IPS-18c (cell line): ENCODE data around the gene FNIP2.
"Not testable (repeated sequence)": the region's sequence is repeated elsewhere in the genome, so short reads cannot be mapped to it uniquely, and the experiment has no call there.

ENCODE experiments used
- H3K4me3 ChIP-seq: 2 replicates; pipeline ENCODE4 v1.7.0; 2013; ENCODE audit warnings: low read depth, mild to moderate bottlenecking, low read length, moderate library complexity; ENCODE audit not compliant: insufficient read depth
- H3K9me3 ChIP-seq: one replicate; pipeline ENCODE4 v1.6.1; 2013; ENCODE audit warnings: mild to moderate bottlenecking, low read length, moderate library complexity; ENCODE audit not compliant: control insufficient read depth, insufficient read depth

FNIP2 gene

GRCh38 chr4:158758142-158758541 is 10.7 kb upstream of the FNIP2 start:
- H3K9me3 ChIP-seq, result peaks cover 2% of the 10 kb centered on the region
- H3K4me3 ChIP-seq, result no peak overlapping the region

- Histone ChIP-seq H3K4me3 (no peak overlapping the region), H3K9me3 (peaks cover 2% of the 10 kb centered on the region)
Measured at GRCh38 chr4:158758703-158759102, 10.1 kb upstream of the FNIP2 start.

GRCh38 chr4:158759539-158759938 is 9.3 kb upstream of the FNIP2 start:
- H3K9me3 ChIP-seq, H3K4me3 ChIP-seq: not testable (repeated sequence)

- Histone ChIP-seq H3K9me3 (peaks cover 2% of the 10 kb centered on the region), H3K4me3 (no peak overlapping the region)
Measured at GRCh38 chr4:158760866-158761265, 8.0 kb upstream of the FNIP2 start.

GRCh38 chr4:158762553-158762952 is 6.3 kb upstream of the FNIP2 start:
- Histone ChIP-seq H3K4me3 (no peak overlapping the region), H3K9me3 (peaks cover 2% of the 10 kb centered on the region)

- Histone ChIP-seq H3K9me3 (peaks cover 2% of the 10 kb centered on the region), H3K4me3 (no peak overlapping the region)
Measured at GRCh38 chr4:158763462-158763861, 5.4 kb upstream of the FNIP2 start.

GRCh38 chr4:158766434-158767044 is 2.3 kb upstream of the FNIP2 start:
- H3K9me3 ChIP-seq, result no peaks in the 10 kb centered on the region
- H3K4me3 ChIP-seq, result no peak overlapping the region

- no peak overlapping the region for H3K4me3 ChIP-seq
- no peaks in the 10 kb centered on the region for H3K9me3 ChIP-seq
Measured at GRCh38 chr4:158767451-158767850, 1.4 kb upstream of the FNIP2 start.

- no peaks in the 10 kb centered on the region for H3K9me3 ChIP-seq
Measured at GRCh38 chr4:158769175-158769921, 522 bp downstream of the FNIP2 start.

GRCh38 chr4:158770671-158771070 is 1.8 kb downstream of the FNIP2 start:
- Histone ChIP-seq H3K9me3 (no peaks in the 10 kb centered on the region), H3K4me3 (no peak overlapping the region)

More at GRCh38 chr4:158769175-158769921, 522 bp downstream of the FNIP2 start:
- peak overlapping the region; percentile 80 for H3K4me3 ChIP-seq

- Histone ChIP-seq H3K9me3 (no peaks in the 10 kb centered on the region), H3K4me3 (no peak overlapping the region)
Measured at GRCh38 chr4:158771776-158772175, 3.0 kb downstream of the FNIP2 start.

GRCh38 chr4:158775091-158775651 is 6.3 kb downstream of the FNIP2 start:
- H3K9me3 ChIP-seq, result no peaks in the 10 kb centered on the region
- H3K4me3 ChIP-seq, result no peak overlapping the region

- no peak overlapping the region for H3K4me3 ChIP-seq
- no peaks in the 10 kb centered on the region for H3K9me3 ChIP-seq
Measured at GRCh38 chr4:158776106-158776505, 7.3 kb downstream of the FNIP2 start.

- Histone ChIP-seq H3K9me3 (no peaks in the 10 kb centered on the region), H3K4me3 (no peak overlapping the region)
Measured at GRCh38 chr4:158777423-158778155, 8.8 kb downstream of the FNIP2 start.

- Histone ChIP-seq H3K9me3 (no peaks in the 10 kb centered on the region), H3K4me3 (no peak overlapping the region)
Measured at GRCh38 chr4:158778156-158778711, 9.4 kb downstream of the FNIP2 start.

GRCh38 chr4:158778712-158779111 is 9.9 kb downstream of the FNIP2 start:
- Histone ChIP-seq H3K9me3 (no peaks in the 10 kb centered on the region), H3K4me3 (no peak overlapping the region)

GRCh38 chr4:158781963-158782362 is 13.1 kb downstream of the FNIP2 start:
- H3K9me3 ChIP-seq, result no peaks in the 10 kb centered on the region
- H3K4me3 ChIP-seq, result no peak overlapping the region
